ENCODE measurements around the gene ADH1B. TPM values are rescaled to one million over a fixed set of nuclear protein-coding genes. Genes with fewer than 3 reads are reported as not detected.
"Not testable (repeated sequence)": the region's sequence is repeated elsewhere in the genome, so short reads cannot be mapped to it uniquely, and the experiment has no call there.

ADH1B gene
- total RNA-seq, 1 experiment from 2014 or later, result not detected

DNA sequence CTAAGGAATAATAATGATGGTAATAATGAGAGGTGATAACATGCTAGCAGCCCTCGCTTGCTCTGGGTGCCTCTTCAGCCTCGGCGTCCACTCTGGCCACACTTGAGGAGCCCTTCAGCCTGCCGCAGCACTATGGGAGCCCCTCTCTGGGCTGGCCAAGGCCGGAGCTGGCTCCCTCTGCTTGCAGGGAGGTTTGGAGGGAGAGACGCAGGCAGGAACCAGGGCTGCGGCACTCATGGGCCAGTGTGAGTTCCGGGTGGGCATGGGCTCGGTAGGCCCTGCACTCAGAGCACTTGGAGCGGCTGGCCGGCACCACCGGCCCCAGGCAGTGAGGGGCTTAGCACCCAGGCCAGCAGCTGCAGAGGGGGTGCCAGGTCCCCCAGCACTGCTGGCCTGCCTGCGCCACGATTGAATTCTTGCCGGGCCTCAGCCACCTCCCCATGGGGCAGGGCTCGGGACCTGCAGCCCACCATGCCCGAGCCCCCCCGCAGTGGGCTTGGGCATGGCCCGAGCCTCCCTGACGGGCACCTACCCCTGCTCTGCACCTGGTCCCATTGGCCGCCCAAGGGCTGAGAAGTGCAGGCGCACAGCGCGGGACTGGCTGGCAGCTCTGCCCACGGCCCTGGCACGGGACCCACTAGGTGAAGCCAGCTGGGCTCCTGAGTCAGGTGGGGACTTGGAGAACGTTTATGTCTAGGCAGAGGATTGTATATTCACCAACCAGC, 38.4 kb upstream of the ADH1B start:
- no peak overlapping the region for H2AFZ ChIP-seq
- H3K4me2 ChIP-seq, result no peak overlapping the region
- intact Hi-C loops (cut with micrococcal nuclease; ENCODE audit: unreplicated experiment), result no loop called here
- no peaks in the 10 kb centered on the region for H3F3A ChIP-seq (ENCODE audit: insufficient read depth, low read depth)
- H3K9me2 ChIP-seq (ENCODE audit: insufficient read depth), result no peaks in the 10 kb centered on the region
- CTCF ChIA-PET, result no interaction called here
- no peak overlapping the region for H3K4me3 ChIP-seq
- no peak for DNase-seq
- H3K27ac ChIP-seq, result no peak overlapping the region
- BruUV-seq (replicated peaks), result no TSS peak
- POLR2A ChIA-PET (ENCODE audit: unreplicated experiment), result no interaction called here
- H4K20me1 ChIP-seq (ENCODE audit: insufficient read depth), result no peaks in the 10 kb centered on the region
- no peaks in the 10 kb centered on the region for H3K4me1 ChIP-seq (replicated peaks; ENCODE audit: insufficient read depth)
- no peak for TF ChIP-seq EZH2 (IDR thresholded peaks at IDR 0.05; ENCODE audit: low read depth)
- TF ChIP-seq, protein P1, sequence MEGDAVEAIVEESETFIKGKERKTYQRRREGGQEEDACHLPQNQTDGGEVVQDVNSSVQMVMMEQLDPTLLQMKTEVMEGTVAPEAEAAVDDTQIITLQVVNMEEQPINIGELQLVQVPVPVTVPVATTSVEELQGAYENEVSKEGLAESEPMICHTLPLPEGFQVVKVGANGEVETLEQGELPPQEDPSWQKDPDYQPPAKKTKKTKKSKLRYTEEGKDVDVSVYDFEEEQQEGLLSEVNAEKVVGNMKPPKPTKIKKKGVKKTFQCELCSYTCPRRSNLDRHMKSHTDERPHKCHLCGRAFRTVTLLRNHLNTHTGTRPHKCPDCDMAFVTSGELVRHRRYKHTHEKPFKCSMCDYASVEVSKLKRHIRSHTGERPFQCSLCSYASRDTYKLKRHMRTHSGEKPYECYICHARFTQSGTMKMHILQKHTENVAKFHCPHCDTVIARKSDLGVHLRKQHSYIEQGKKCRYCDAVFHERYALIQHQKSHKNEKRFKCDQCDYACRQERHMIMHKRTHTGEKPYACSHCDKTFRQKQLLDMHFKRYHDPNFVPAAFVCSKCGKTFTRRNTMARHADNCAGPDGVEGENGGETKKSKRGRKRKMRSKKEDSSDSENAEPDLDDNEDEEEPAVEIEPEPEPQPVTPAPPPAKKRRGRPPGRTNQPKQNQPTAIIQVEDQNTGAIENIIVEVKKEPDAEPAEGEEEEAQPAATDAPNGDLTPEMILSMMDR (conservative IDR thresholded peaks at IDR 0.05), result no peak
- H3K79me2 ChIP-seq (ENCODE audit: low read depth), result no peaks in the 10 kb centered on the region
- H3K27me3 ChIP-seq (ENCODE audit: insufficient read depth, low read depth), result no peaks in the 10 kb centered on the region
- no peaks in the 10 kb centered on the region for H3K9me3 ChIP-seq (ENCODE audit: insufficient read depth, low read depth)
- H3K36me3 ChIP-seq (ENCODE audit: low read depth), result no peaks in the 10 kb centered on the region

DNA sequence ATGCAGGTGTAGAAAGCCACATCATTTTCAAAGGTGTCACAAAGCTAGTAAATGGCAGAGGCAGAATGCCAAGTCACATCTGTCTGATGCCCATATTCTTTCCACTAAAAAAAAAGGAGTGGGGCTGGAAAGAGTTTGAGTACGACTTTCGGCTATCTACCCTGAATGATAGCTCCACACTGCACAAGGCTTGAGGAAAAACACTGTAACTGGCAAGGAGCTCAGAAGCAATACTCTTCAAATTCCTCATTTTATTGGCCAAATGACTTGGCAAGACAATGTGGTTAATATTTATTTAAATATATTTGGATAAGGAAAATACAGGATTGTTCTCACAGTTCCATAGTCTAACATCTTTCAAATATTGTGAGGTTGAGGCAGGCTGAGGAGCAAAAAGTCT, 36.7 kb upstream of the ADH1B start:
- TF ChIP-seq EZH2 (IDR thresholded peaks at IDR 0.05; ENCODE audit: low read depth), result no peak
- TF ChIP-seq, protein P1 (conservative IDR thresholded peaks at IDR 0.05), result no peak
- DNase-seq, result no peak
- H3K4me1 ChIP-seq (replicated peaks; ENCODE audit: insufficient read depth), result peaks cover 3% of the 10 kb centered on the region
- ChIA-PET POLR2A (ENCODE audit: unreplicated experiment) (no interaction called here), CTCF (no interaction called here)
- H3K27ac ChIP-seq, result no peak overlapping the region
- no TSS peak for BruUV-seq (replicated peaks)
- no peak overlapping the region for H2AFZ ChIP-seq
- no peaks in the 10 kb centered on the region for H3F3A ChIP-seq (ENCODE audit: insufficient read depth, low read depth)
- intact Hi-C loops (cut with micrococcal nuclease; ENCODE audit: unreplicated experiment), result no loop called here
- H3K9me2 ChIP-seq (ENCODE audit: insufficient read depth), result no peaks in the 10 kb centered on the region
- no peaks in the 10 kb centered on the region for H4K20me1 ChIP-seq (ENCODE audit: insufficient read depth)
- H3K27me3 ChIP-seq (ENCODE audit: insufficient read depth, low read depth), result no peaks in the 10 kb centered on the region
- H3K79me2 ChIP-seq (ENCODE audit: low read depth), result no peaks in the 10 kb centered on the region
- no peak overlapping the region for H3K4me2 ChIP-seq
- no peak overlapping the region for H3K4me3 ChIP-seq
- no peaks in the 10 kb centered on the region for H3K36me3 ChIP-seq (ENCODE audit: low read depth)
- no peaks in the 10 kb centered on the region for H3K9me3 ChIP-seq (ENCODE audit: insufficient read depth, low read depth)

DNA sequence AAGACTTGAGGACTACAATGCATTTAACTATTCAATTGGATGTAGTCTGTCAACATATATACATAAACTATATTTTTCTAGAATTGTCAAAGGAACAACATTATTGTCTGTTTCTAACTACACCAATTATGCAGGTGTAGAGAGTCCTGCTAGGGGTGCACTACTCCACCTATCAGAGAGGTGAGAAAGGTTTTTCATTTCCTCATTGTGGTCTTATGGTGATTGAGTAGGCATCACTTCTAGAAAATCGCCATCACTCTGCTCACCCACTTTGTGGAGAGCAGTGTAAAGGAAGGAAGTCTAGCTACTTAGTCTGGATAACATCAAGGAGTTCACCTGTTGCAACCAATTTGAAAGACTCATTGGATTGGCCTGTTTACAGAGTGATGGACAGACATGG, 35.8 kb upstream of the ADH1B start:
- ChIA-PET CTCF (no interaction called here), POLR2A (ENCODE audit: unreplicated experiment) (no interaction called here)
- Histone ChIP-seq H3K4me2 (no peak overlapping the region), H4K20me1 (ENCODE audit: insufficient read depth) (no peaks in the 10 kb centered on the region), H2AFZ (no peak overlapping the region), H3K36me3 (ENCODE audit: low read depth) (no peaks in the 10 kb centered on the region), H3F3A (ENCODE audit: insufficient read depth, low read depth) (no peaks in the 10 kb centered on the region), H3K27me3 (ENCODE audit: insufficient read depth, low read depth) (no peaks in the 10 kb centered on the region), H3K79me2 (ENCODE audit: low read depth) (no peaks in the 10 kb centered on the region), H3K9me3 (ENCODE audit: insufficient read depth, low read depth) (no peaks in the 10 kb centered on the region), H3K4me3 (no peak overlapping the region), H3K9me2 (ENCODE audit: insufficient read depth) (no peaks in the 10 kb centered on the region), H3K4me1 (replicated peaks; ENCODE audit: insufficient read depth) (peaks cover 7% of the 10 kb centered on the region), H3K27ac (no peak overlapping the region)
- BruUV-seq (replicated peaks), result no TSS peak
- intact Hi-C loops (cut with micrococcal nuclease; ENCODE audit: unreplicated experiment), result no loop called here
- no peak for TF ChIP-seq EZH2 (IDR thresholded peaks at IDR 0.05; ENCODE audit: low read depth)
- TF ChIP-seq, protein P1 (conservative IDR thresholded peaks at IDR 0.05), result no peak
- DNase-seq, result no peak

DNA sequence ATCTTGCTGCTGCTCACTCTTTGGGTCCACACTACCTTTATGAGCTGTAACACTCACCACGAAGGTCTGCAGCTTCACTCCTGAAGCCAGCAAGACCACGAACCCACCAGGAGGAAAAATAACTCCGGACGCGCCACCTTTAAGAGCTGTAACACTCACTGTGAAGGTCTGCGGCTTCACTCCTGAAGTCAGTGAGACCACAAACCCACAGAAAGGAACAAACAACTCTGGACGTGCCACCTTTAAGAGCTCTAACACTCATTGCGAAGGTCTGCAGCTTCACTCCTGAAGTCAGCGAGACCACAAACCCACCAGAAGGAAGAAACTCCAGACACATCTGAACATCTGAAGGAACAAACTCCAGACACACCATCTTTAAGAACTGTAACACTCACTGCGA, 34.9 kb upstream of the ADH1B start:
- H3F3A ChIP-seq (ENCODE audit: insufficient read depth, low read depth); H3K36me3 ChIP-seq (ENCODE audit: low read depth); H3K4me1 ChIP-seq (replicated peaks; ENCODE audit: insufficient read depth); DNase-seq; H3K4me2 ChIP-seq; H3K27ac ChIP-seq; H2AFZ ChIP-seq; H3K4me3 ChIP-seq; H3K79me2 ChIP-seq (ENCODE audit: low read depth); H3K27me3 ChIP-seq (ENCODE audit: insufficient read depth, low read depth); CTCF ChIA-PET; POLR2A ChIA-PET (ENCODE audit: unreplicated experiment); H3K9me3 ChIP-seq (ENCODE audit: insufficient read depth, low read depth); intact Hi-C loops (cut with micrococcal nuclease; ENCODE audit: unreplicated experiment); H3K9me2 ChIP-seq (ENCODE audit: insufficient read depth); H4K20me1 ChIP-seq (ENCODE audit: insufficient read depth); BruUV-seq (replicated peaks): not testable (repeated sequence)

Data from PC-9 (cell line).